ENCODE measurements around the gene SPSB1.
"Not testable (repeated sequence)": the region's sequence is repeated elsewhere in the genome, so short reads cannot be mapped to it uniquely, and the experiment has no call there.

SPSB1 gene

DNA sequence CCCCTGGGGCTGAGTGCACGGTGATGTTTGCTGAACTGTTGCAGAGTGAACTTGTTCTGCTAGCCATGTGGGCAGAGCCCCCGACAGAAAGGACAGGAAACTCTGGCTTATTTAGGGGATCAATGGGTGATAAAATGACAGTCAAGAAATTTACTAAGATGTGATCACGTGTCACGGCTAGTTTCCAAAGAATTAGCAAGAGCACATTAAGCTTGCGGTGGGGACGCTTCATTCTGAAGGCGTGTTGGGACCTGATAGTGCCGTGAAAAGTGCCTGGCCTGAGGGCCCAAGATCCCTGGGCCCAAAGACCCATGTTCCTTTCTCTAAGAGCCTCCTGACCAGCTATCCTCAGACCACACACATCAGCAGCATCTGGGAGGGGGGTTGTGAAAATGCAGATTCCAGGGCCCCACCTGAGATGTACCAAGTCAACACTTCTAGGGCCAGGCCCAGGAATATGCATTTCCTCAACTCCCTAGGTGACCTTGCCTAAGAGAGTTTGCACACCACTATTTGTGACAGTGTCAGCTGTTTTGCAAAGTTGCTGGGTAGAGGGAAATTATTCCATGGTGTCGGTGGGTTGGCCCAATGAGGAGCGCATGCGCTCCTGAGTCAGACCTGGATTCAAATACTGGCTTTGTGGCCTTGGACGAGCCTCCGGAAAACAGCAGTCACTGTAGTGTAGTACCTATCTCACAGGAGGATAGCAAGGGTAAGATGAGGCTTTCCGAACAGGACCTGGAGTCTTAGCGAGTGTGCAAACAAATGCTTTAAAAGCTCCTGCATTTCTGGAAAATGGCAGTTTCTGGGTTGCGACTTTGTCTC is 77.5 kb downstream of the SPSB1 start:
- no peak for DNase-seq

DNA sequence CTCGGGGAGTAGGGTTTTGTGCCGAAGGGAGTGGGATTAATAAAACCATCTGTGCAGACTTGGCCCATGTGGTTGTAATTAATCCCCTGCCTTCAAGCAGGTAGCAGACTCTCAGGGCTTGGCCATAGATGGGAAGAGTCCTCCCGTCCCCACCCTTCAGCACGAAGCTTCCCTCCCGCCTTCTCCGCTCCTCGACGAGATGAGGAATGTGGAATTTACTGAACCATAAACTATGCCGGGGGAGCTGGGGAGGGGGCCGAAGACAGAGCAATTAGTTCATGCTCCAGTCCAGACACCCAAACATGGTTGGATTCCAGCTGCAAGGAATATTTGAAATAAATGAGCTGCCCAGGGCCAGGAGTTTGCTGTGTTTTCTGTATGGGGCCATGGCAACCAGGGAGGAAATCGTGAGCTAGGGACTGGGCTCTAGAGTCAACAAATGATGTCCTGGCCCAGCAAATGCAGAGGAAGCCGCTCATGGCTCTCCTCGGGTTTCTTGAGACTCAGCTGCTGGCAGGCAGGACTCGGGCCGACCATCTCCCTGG is 78.8 kb downstream of the SPSB1 start:
- no peak for DNase-seq

DNA sequence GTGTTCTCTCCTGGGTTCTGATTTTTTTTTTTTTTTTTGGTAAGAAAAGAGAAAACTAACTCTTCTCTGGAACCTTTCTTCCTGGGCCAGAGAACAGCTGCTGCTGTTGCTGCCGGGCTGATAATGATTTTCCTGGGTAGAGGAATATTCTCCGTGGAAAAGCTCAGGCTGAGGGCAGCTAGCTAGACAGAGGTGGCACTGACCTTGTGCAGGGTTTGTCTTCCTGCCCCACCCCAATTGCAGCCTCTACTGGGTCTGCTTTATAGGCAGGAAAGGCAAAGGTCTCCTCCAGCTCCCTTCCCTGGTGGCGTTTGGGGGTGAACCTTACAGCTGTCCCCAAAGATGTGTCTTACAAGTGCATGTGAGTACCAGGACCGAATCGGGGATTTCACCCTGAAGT is 79.3 kb downstream of the SPSB1 start:
- no peak for DNase-seq

- DNase-seq, result no peak
Measured at GRCh38 chr1:9373619-9374018, 80.9 kb downstream of the SPSB1 start.

DNA sequence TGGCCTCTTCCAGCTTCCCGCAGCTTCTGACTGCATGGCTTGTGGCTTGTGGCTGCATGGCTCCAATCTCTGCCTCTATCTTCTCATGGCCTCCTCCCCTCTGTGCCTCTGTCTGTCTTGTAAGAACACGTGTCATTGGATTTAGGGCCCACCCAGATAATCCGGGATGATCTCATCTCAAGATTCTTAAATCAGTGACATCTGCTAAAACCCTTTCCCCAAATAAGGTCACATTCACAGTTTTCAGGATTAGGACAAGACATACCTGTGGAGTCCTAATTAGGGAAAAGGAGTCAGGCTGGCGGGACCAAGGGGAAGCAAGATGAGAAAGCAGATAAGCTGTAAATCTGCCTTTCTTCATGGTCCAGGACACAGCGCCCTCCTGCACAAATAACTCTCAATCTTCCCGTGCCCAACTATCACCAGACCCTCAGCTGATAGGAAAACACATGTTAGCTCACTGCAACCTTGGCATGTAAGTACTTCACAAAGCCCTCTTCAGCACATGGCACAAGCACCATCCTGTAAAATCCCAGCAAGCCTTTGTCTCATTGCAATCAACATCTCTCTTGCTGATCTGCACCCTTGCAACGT is 82.2 kb downstream of the SPSB1 start:
- no peak for DNase-seq

GRCh38 chr1:9375912-9376311 is 83.2 kb downstream of the SPSB1 start:
- no peak for DNase-seq

GRCh38 chr1:9376430-9376829 is 83.7 kb downstream of the SPSB1 start:
- DNase-seq, result no peak

- no peak for DNase-seq
Measured at GRCh38 chr1:9376886-9377333, 84.2 kb downstream of the SPSB1 start.

- no peak for DNase-seq
Measured at GRCh38 chr1:9378801-9379200, 86.1 kb downstream of the SPSB1 start.

- no peak for DNase-seq
Measured at GRCh38 chr1:9380711-9381110, 88.0 kb downstream of the SPSB1 start.

DNA sequence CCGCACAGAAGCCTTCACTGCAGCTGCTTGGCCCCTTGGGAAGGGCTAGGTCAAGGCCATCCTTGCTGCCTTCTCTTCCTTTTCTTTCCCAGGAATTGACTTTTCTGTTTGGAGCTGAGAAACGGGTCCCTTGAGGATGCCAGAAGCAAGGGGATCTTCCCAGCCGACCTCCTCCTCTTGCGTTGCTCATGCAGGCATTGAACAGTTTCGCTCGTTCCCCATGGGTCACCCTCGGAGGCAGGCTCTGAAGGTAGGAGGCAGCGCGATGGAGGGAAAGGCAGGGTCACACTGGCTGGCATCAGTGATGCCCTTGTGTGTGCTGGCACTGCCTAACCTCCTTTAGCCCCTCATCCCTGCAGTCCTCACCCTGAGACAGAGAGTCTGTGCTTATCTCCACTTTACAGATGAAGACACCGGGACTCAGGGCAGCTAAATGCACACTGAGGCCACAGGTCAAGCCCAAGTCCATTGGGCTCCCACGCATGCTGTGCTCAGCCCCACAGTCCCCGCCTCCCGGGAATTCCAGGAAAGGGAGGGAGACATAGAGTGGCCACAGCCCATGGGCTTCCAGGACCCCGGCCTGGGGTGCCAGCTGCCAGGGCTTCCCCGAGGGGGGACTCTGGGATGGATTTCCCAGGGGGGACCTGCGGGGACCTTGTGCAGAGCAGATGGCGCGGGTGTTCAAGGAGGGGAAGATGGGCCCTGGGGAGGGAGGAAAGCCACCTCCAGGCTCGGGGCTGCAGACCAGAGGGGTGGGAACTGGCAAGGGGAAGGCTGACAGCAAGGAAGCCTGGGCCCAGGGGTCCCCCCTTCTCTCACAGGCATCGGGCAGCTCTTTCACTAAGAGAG is 90.2 kb downstream of the SPSB1 start:
- DNase-seq, result no peak

- no peak for DNase-seq
Measured at GRCh38 chr1:9384128-9384527, 91.4 kb downstream of the SPSB1 start.

DNA sequence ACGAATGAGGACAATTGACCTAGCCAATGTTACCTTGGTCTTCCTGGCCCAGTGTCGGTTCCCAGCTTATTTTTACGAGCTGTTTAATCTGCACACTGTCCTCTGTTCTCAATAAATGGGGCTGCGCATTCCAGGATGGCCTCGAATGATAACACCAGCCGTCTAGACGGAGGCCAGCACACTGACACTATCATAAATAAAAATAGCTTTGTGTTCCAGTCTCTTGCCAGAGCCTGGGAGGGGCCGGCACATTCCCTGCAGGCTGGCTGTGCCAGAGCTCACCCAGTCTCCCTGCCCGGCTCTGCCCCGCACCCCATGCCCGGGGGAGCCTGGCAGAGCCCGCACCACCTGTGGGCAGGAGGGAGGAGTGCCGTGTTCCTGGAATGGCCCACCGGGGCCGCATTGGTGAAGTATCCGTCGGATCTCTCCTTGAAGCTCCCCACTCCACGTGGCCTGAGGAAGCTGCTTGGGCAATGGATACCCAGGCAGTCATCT is 92.1 kb downstream of the SPSB1 start:
- DNase-seq, result no peak

GRCh38 chr1:9385392-9385791 is 92.7 kb downstream of the SPSB1 start:
- not testable (repeated sequence) for DNase-seq

DNA sequence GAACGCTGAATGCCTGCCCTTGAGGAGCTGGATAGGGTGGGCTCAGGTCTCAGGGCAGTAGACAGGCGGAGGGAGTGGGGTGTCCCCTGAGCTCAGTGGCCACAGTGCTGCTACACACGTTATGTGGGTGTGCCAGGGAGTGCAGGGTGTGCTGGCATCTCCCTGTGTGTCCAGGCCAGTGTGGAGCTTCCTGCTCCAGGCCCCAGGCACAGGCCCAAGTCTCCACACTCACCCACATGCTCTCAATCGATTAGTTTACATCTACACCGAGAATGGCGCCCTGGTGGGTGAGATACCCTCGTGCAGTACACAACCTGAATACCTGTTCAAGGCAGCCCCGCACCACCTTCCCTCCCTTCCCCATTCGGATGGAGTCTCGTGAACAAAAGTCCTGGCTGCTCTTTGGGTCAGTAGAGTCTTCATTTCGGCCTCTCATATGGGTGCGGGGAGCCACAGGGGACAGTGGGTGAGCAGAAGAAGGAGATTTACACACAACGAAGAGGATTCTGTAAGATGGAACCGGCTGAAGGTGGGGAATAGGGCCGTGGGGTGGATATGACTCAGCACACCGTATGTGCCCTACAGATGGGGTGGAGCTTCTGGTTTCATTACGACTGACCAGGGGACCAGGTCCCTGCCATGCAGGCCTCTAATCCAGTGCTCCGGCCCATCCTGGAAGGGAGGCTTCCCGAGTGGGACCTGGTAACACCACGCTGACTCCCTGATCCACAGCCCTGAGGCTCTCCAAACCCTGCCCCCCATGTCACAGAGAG is 93.3 kb downstream of the SPSB1 start:
- DNase-seq, result no peak

DNA sequence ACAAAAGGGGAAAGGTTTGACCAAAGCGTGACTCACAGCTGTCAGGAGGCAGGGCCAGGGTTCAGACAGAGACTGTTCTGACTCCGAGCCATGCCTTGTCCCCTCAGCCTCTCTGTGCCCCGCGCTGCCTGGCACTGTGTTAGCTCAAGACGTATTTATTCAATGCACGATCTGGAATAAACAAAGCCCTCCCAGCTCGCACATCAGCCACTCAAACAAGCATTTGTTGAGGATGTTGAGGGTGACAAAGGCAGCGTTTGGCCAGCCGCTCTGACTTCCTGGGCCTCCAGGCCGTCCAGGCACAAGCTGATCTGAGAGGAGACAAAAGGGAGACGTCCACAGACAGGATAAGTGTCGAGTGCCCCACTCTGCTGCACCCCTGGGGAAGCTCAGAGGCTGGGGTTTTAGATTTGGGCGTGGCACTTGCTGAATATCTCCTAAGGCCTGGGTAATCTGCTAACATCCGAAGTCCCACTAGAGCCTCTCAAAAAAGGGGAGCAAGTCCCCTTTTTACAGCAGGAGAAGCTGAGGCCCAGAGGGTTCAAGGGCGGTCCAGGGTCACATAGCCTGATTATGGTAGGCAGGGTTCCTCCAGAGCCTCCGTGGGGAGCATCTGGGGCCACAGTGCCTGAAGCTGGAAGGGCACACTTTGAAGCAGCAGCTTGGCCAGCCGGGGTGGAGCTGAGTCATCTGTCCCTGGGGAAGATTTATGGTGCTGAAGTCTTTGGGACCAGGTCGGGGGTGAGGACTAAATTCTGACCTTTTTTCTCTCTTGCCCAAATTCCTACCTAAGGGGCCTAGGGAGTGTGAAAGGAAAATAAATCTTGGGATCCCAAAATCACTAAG is 95.9 kb downstream of the SPSB1 start:
- DNase-seq, result no peak

- no peak for DNase-seq
Measured at GRCh38 chr1:9389968-9390367, 97.3 kb downstream of the SPSB1 start.

GRCh38 chr1:9391620-9392019 is 98.9 kb downstream of the SPSB1 start:
- DNase-seq, result no peak

GRCh38 chr1:9394010-9394409 is 101.3 kb downstream of the SPSB1 start:
- no peak for DNase-seq

GRCh38 chr1:9395018-9395417 is 102.3 kb downstream of the SPSB1 start:
- DNase-seq, result no peak

DNA sequence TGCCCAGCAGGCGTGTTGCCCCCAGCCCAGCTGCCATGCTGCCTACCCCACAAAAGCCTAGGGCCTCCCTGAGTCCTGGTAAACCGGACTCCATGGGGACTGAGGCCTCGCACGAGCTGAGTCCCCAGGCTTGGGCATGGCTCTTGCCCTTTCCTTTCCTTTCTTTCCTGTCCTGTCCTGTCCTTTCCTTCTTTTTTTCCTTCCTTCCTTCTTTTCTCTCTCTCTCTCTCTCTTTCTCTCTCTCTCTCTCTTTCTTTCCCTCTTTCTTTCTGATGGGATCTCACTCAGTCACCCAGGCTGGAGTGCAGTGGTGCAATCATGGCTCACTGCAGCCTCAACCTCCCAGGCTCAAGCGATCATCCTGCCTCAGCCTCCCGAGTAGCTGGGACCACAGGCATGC is 104.4 kb downstream of the SPSB1 start:
- no peak for DNase-seq

Data from CD4-positive, alpha-beta T cell treated with Interleukin-4 for 1 hour (primary cell).